Measurements from ENCODE around the gene RBPJ. TPM values are rescaled to one million over a fixed set of nuclear protein-coding genes. Genes with fewer than 3 reads are reported as not detected.
"Not testable (repeated sequence)": the region's sequence is repeated elsewhere in the genome, so short reads cannot be mapped to it uniquely, and the experiment has no call there.

Gene RBPJ
- total and polyA plus RNA-seq, 10 donors: 18.4 to 91.9 (median 77.9) TPM

- 74 to 95% (median 91%) methylated on average over 26 to 32 of the region's 32 CpGs for WGBS, 5 donors
- H3K36me3 ChIP-seq; H3K27me3 ChIP-seq (replicated peaks in 1 of 7); H3K4me3 ChIP-seq; intact Hi-C loops (cut with DNase I; ENCODE audit: low total_unique reads); DNase-seq; H3K27ac ChIP-seq; H3K9me3 ChIP-seq: not testable (repeated sequence)
- peak in 1 of 3 donors; percentile 30 for TF ChIP-seq POLR2AphosphoS5 (IDR thresholded peaks at IDR 0.05)
- peaks cover 11 to 74% (median 41%) of the 10 kb centered on the region in 6 donors for H3K4me1 ChIP-seq
Observed at GRCh38 chr4:26359521-26359920, 38.7 kb downstream of the RBPJ start.

GRCh38 chr4:26360273-26360672, 39.5 kb downstream of the RBPJ start:
- H3K27ac ChIP-seq: no peak overlapping the region
- 95 to 98% (median 95%) methylated on average over 4 of the region's 4 CpGs for WGBS, 5 donors
- no peaks in the 10 kb centered on the region for H3K9me3 ChIP-seq
- no peak overlapping the region for H3K4me3 ChIP-seq
- no peak for DNase-seq
- H3K27me3 ChIP-seq (replicated peaks in 1 of 7): no peaks in the 10 kb centered on the region
- intact Hi-C loops (cut with DNase I; ENCODE audit: low total_unique reads): no loop called here
- H3K4me1 ChIP-seq: peaks cover 11 to 69% (median 37%) of the 10 kb centered on the region in 6 donors
- TF ChIP-seq POLR2AphosphoS5 (IDR thresholded peaks at IDR 0.05): no peak
- no peak for TF ChIP-seq POLR2A (IDR thresholded peaks at IDR 0.05)
- TF ChIP-seq CTCF (IDR thresholded peaks at IDR 0.05 in 8 of 11, conservative IDR thresholded peaks at IDR 0.05 in 3 of 11): no peak
- H3K36me3 ChIP-seq: no peaks in the 10 kb centered on the region

- Histone ChIP-seq H3K36me3 (no peaks in the 10 kb centered on the region), H3K27me3 (replicated peaks in 1 of 7) (no peaks in the 10 kb centered on the region), H3K4me3 (no peak overlapping the region), H3K27ac (no peak overlapping the region), H3K9me3 (no peaks in the 10 kb centered on the region), H3K4me1 (peaks cover 8 to 69% (median 32%) of the 10 kb centered on the region in 6 donors)
- intact Hi-C loops (cut with DNase I; ENCODE audit: low total_unique reads): no loop called here
- no peak for TF ChIP-seq CTCF (IDR thresholded peaks at IDR 0.05 in 8 of 11, conservative IDR thresholded peaks at IDR 0.05 in 3 of 11)
- TF ChIP-seq POLR2AphosphoS5 (IDR thresholded peaks at IDR 0.05): no peak
- no peak for TF ChIP-seq POLR2A (IDR thresholded peaks at IDR 0.05)
- DNase-seq: no peak
- WGBS, 5 donors: 74 to 88% (median 82%) methylated on average over 5 of the region's 5 CpGs
Observed at GRCh38 chr4:26360864-26361263, 40.0 kb downstream of the RBPJ start.

GRCh38 chr4:26361297-26361696, 40.5 kb downstream of the RBPJ start:
- intact Hi-C loops (cut with DNase I; ENCODE audit: low total_unique reads): no loop called here
- H3K36me3 ChIP-seq: peaks cover 0 to 4% (median under 1%) of the 10 kb centered on the region in 6 donors
- DNase-seq: no peak
- H3K27ac ChIP-seq: no peak overlapping the region
- no peak overlapping the region for H3K4me3 ChIP-seq
- no peaks in the 10 kb centered on the region for H3K27me3 ChIP-seq (replicated peaks in 1 of 7)
- TF ChIP-seq CTCF (IDR thresholded peaks at IDR 0.05 in 8 of 11, conservative IDR thresholded peaks at IDR 0.05 in 3 of 11): no peak
- TF ChIP-seq POLR2A (IDR thresholded peaks at IDR 0.05): no peak
- TF ChIP-seq POLR2AphosphoS5 (IDR thresholded peaks at IDR 0.05): no peak
- peaks cover 3 to 68% (median 28%) of the 10 kb centered on the region in 6 donors for H3K4me1 ChIP-seq
- H3K9me3 ChIP-seq: no peaks in the 10 kb centered on the region
- WGBS, 5 donors: 76 to 94% (median 84%) methylated on average over 2 of the region's 2 CpGs

Data from spleen (tissue), 11 donors.